Hepatocyte (in vitro differentiated cells): ENCODE measurements around the gene LDB1. TPM values are rescaled to one million over a fixed set of nuclear protein-coding genes. Genes with fewer than 3 reads are reported as not detected.

Source experiments
- DNase-seq: peaks from one replicate; pipeline ENCODE4 v3.0.0-alpha.2; 2016; ENCODE audit warnings: low spot score
- H2AFZ ChIP-seq: fragments of 200-600 bp; sonication (generic); 2 replicates; pipeline ENCODE4 v1.6.0; 2016; ENCODE audit warnings: antibody characterized with exemption, mild to moderate bottlenecking
- H3K27ac ChIP-seq: fragments of 200-600 bp; sonication (generic); 2 replicates; pipeline ENCODE4 v1.5.1; 2016; ENCODE audit warnings: mild to moderate bottlenecking
- H3K27me3 ChIP-seq: fragments of 200-600 bp; sonication (generic); 2 replicates; pipeline ENCODE4 v1.6.1; 2016
- H3K36me3 ChIP-seq: fragments of 200-600 bp; sonication (generic); replicated peaks from 2 replicates; pipeline ENCODE4 v1.5.1; 2016; ENCODE audit warnings: low read depth; ENCODE audit not compliant: insufficient read depth
- H3K4me1 ChIP-seq: fragments of 200-600 bp; sonication (generic); 2 replicates; pipeline ENCODE4 v1.5.1; 2016; ENCODE audit warnings: mild to moderate bottlenecking, moderate library complexity; ENCODE audit not compliant: insufficient read depth
- H3K4me2 ChIP-seq: fragments of 200-600 bp; sonication (generic); 2 replicates; pipeline ENCODE4 v1.6.0; 2016
- H3K4me3 ChIP-seq: fragments of 200-600 bp; sonication (generic); 2 replicates; pipeline ENCODE4 v1.5.1; 2016; ENCODE audit warnings: mild to moderate bottlenecking
- H3K79me2 ChIP-seq: fragments of 200-600 bp; sonication (generic); 2 replicates; pipeline ENCODE4 v1.6.0; 2017; ENCODE audit warnings: mild to moderate bottlenecking
- H3K9me2 ChIP-seq: fragments of 200-600 bp; sonication (generic); replicated peaks from 2 replicates; pipeline ENCODE4 v1.6.0; 2017; ENCODE audit warnings: mild to moderate bottlenecking; ENCODE audit not compliant: insufficient read depth
- H3K9me3 ChIP-seq: fragments of 200-600 bp; sonication (generic); 2 replicates; pipeline ENCODE4 v1.5.1; 2016; ENCODE audit warnings: low read depth, mild to moderate bottlenecking
- H4K20me1 ChIP-seq: fragments of 200-600 bp; sonication (generic); 2 replicates; pipeline ENCODE4 v1.6.0; 2016; ENCODE audit warnings: mild to moderate bottlenecking; ENCODE audit not compliant: insufficient read depth, poor library complexity, severe bottlenecking
- EZH2 ChIP-seq: fragments of 200-600 bp; sonication (generic); IDR thresholded peaks from 2 replicates; pipeline ENCODE4 v1.6.1; 2016; ENCODE audit warnings: antibody characterized with exemption, mild to moderate bottlenecking, borderline replicate concordance
- EZH2phosphoT487 ChIP-seq: fragments of 200-600 bp; sonication (generic); IDR thresholded peaks from one replicate; pipeline ENCODE4 v1.6.1; 2018; ENCODE audit warnings: antibody characterized with exemption, mild to moderate bottlenecking, low read depth, moderate library complexity; ENCODE audit not compliant: unreplicated experiment, severe bottlenecking
- WGBS: methylation state at CpG from one replicate; pipeline ENCODE4 v1.1.6; 2016; ENCODE audit warnings: low lambda C conversion rate; ENCODE audit errors: missing lambda C conversion rate; 5-methylcytosine and 5-hydroxymethylcytosine counted together
- polyA plus RNA-seq: library from polyadenylated mRNA; unstranded; fragments of >200 nt; fragmentation: Nextera tagmentation; extraction: Ambion mirVana; gene quantifications from 2 replicates; pipeline ENCODE4 v1.2.1, GENCODE V29; 2016
- total RNA-seq: library from RNA; depleted of rRNA; stranded (reverse); fragments of >200 nt; gene quantifications from 2 replicates; pipeline ENCODE4 v1.2.3, GENCODE V29; 2014
- TF ChIP-seq, protein P1 (sequence below): fragments of 200-600 bp; sonication (generic); IDR thresholded peaks from 2 replicates; pipeline ENCODE4 v1.5.1; 2016; ENCODE audit warnings: antibody characterized with exemption, mild to moderate bottlenecking; ENCODE audit not compliant: poor library complexity

The LDB1 gene
- total and polyA plus RNA-seq, 2 experiments from 2014 or later: 28.2 to 46.3 TPM

DNA sequence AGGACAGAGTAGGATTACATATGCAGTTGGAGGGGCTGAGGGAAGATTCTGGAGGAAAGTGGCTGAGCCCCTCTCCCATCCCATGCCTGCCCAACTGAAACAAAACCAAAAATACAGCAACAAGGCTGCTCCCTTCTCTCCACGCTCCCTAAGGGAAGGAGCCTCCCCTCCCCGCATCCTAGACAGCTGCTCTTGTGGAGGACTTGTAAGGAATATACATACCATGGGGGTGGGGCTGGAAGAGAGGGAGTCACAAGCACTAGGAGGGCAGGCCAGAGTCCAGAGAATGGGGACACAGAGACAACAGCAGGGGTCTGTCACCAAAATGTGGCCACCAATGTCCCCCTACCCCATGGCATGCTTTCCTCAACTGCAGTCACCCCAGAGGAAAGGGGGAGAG, 13.2 kb downstream of the LDB1 start:
- H2AFZ ChIP-seq: no peak overlapping the region
- WGBS: 100% methylated on average over 2 of the region's 2 CpGs

DNA sequence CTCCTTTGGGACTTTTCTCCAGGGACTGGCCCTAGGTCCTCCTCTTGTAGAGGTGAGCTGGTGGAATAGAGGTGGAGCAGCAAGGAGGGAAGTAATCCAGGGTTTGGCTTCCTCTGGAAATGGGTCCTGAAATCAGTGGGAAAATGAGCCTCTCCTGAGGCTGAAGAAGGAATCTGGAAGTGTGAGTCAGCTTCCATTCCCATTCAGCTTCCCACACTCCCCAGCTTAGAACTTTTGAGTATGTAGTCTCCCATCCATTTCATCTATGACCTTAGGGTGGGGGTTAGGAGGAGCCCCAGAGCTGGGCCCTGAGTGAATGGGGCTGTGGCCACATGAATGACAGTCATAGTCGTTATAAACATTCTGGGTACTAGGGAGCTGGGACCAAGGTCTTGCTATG, 17.7 kb downstream of the LDB1 start:
- Histone ChIP-seq H3K4me3 (no peak overlapping the region), H2AFZ (no peak overlapping the region), H3K9me2 (no peaks in the 10 kb centered on the region), H3K79me2 (no peaks in the 10 kb centered on the region), H3K27ac (no peak overlapping the region), H3K9me3 (no peaks in the 10 kb centered on the region), H3K27me3 (no peaks in the 10 kb centered on the region), H4K20me1 (peaks cover 4% of the 10 kb centered on the region), H3K4me2 (no peak overlapping the region), H3K36me3 (no peaks in the 10 kb centered on the region), H3K4me1 (no peaks in the 10 kb centered on the region)
- 94% methylated on average over 1 of the region's 1 CpG for WGBS
- DNase-seq: no peak
- TF ChIP-seq EZH2phosphoT487: no peak
- TF ChIP-seq, protein P1, sequence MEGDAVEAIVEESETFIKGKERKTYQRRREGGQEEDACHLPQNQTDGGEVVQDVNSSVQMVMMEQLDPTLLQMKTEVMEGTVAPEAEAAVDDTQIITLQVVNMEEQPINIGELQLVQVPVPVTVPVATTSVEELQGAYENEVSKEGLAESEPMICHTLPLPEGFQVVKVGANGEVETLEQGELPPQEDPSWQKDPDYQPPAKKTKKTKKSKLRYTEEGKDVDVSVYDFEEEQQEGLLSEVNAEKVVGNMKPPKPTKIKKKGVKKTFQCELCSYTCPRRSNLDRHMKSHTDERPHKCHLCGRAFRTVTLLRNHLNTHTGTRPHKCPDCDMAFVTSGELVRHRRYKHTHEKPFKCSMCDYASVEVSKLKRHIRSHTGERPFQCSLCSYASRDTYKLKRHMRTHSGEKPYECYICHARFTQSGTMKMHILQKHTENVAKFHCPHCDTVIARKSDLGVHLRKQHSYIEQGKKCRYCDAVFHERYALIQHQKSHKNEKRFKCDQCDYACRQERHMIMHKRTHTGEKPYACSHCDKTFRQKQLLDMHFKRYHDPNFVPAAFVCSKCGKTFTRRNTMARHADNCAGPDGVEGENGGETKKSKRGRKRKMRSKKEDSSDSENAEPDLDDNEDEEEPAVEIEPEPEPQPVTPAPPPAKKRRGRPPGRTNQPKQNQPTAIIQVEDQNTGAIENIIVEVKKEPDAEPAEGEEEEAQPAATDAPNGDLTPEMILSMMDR: no peak
- no peak for TF ChIP-seq EZH2

More for the DNA sequence above, 13.2 kb downstream of the LDB1 start:
- Histone ChIP-seq H3K27me3 (no peaks in the 10 kb centered on the region), H4K20me1 (peaks cover 31% of the 10 kb centered on the region), H3K9me3 (no peaks in the 10 kb centered on the region), H3K36me3 (no peaks in the 10 kb centered on the region), H3K4me2 (no peak overlapping the region), H3K27ac (no peak overlapping the region), H3K9me2 (no peaks in the 10 kb centered on the region), H3K4me3 (no peak overlapping the region), H3K4me1 (no peaks in the 10 kb centered on the region), H3K79me2 (peaks cover 18% of the 10 kb centered on the region)
- DNase-seq: no peak
- no peak for TF ChIP-seq EZH2
- TF ChIP-seq, protein P1: no peak

DNA sequence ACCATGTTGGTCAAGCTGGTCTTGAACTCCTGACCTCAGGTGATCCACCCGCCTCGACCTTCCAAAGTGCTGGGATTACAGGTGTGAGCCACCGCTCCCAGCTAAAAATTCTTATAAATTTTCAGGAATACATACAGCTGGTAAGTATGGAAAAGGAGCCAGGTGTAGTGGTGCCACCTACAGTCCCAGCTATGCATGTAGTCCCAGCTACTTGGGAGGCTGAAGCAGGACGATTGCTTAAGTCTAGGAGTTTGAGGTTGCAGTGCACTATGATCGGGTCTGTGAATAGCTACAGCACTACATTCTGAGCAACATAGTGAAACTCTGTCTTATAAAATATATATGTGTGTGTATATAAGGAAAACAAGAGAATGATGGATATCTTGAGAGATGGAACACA, 19.0 kb downstream of the LDB1 start:
- no peak for TF ChIP-seq EZH2phosphoT487
- TF ChIP-seq, protein P1: no peak
- TF ChIP-seq EZH2: no peak

DNA sequence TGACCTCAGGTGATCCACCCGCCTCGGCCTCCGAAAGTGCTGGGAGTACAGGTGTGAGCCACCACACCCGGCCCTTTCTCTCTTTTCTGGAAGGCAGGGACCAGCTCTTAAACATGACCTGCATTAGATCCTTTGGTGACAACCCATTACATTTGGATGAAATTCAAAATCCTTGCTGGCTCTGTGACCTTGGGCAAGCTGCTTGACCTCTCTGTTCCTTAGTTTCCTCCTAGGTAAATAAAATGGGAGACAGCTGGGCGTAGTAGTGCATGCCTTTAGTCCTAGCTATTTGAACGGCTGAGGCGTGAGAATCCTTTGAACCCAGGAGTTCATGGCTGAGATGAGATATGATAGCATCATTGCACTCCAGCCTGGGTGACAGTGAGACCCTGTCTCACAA, 23.7 kb downstream of the LDB1 start:
- Histone ChIP-seq H3K79me2 (no peaks in the 10 kb centered on the region), H3K27ac (no peak overlapping the region), H3K4me3 (no peak overlapping the region), H3K27me3 (no peaks in the 10 kb centered on the region), H3K36me3 (no peaks in the 10 kb centered on the region), H4K20me1 (no peaks in the 10 kb centered on the region), H3K4me1 (no peaks in the 10 kb centered on the region), H2AFZ (no peak overlapping the region), H3K9me3 (no peaks in the 10 kb centered on the region), H3K9me2 (no peaks in the 10 kb centered on the region), H3K4me2 (no peak overlapping the region)
- 96% methylated on average over 7 of the region's 7 CpGs for WGBS
- DNase-seq: no peak
- TF ChIP-seq, protein P1: no peak
- TF ChIP-seq EZH2 (no peak), EZH2phosphoT487 (no peak)

More for the DNA sequence above, 19.0 kb downstream of the LDB1 start:
- Histone ChIP-seq H3K4me2 (no peak overlapping the region), H2AFZ (no peak overlapping the region), H4K20me1 (no peaks in the 10 kb centered on the region), H3K27ac (no peak overlapping the region), H3K4me1 (no peaks in the 10 kb centered on the region), H3K79me2 (no peaks in the 10 kb centered on the region), H3K9me3 (no peaks in the 10 kb centered on the region), H3K9me2 (no peaks in the 10 kb centered on the region), H3K4me3 (no peak overlapping the region), H3K36me3 (no peaks in the 10 kb centered on the region), H3K27me3 (no peaks in the 10 kb centered on the region)
- WGBS: 82% methylated on average over 5 of the region's 5 CpGs
- DNase-seq: no peak
